GM23338 (cell line): ENCODE results near the gene TEKTIP1. TPM values are rescaled to one million over a fixed set of nuclear protein-coding genes. Genes with fewer than 3 reads are reported as not detected.

Experiments
- ATAC-seq: fragments of 200-7000 bp; cut with Tn5 transposase; 3 replicates; pipeline ENCODE4 v1.9.1; 2020
- DNase-seq: peaks from one replicate; pipeline ENCODE4 v3.0.0-alpha.2; 2015; ENCODE audit warnings: low spot score
- H2AFZ ChIP-seq: fragments of 200-600 bp; sonication (generic); 2 replicates; pipeline ENCODE4 v1.8.0; 2016; ENCODE audit warnings: antibody characterized with exemption, mild to moderate bottlenecking, moderate library complexity
- H3F3A ChIP-seq: fragments of 200-600 bp; sonication (generic); replicated peaks from 2 replicates; pipeline ENCODE4 v1.8.0; 2017; ENCODE audit warnings: antibody characterized with exemption, mixed run types, low read depth
- H3K27ac ChIP-seq: fragments of 200-600 bp; sonication (generic); 2 replicates; pipeline ENCODE4 v1.6.1; 2016; ENCODE audit warnings: low read depth
- H3K27me3 ChIP-seq: fragments of 200-600 bp; sonication (generic); 2 replicates; pipeline ENCODE4 v1.8.0; 2016; ENCODE audit warnings: mild to moderate bottlenecking, mixed run types, moderate library complexity; ENCODE audit not compliant: insufficient read depth
- H3K36me3 ChIP-seq: fragments of 200-600 bp; sonication (generic); 2 replicates; pipeline ENCODE4 v1.8.0; 2016; ENCODE audit warnings: mild to moderate bottlenecking; ENCODE audit not compliant: insufficient read depth
- H3K4me1 ChIP-seq: fragments of 200-600 bp; sonication (generic); 2 replicates; pipeline ENCODE4 v1.8.0; 2016; ENCODE audit warnings: mild to moderate bottlenecking, moderate library complexity; ENCODE audit not compliant: insufficient read depth
- H3K4me2 ChIP-seq: fragments of 200-600 bp; sonication (generic); 2 replicates; pipeline ENCODE4 v1.7.1; 2017; ENCODE audit warnings: mixed run types
- H3K4me3 ChIP-seq: fragments of 200-600 bp; sonication (generic); 2 replicates; pipeline ENCODE4 v1.6.1; 2016; ENCODE audit warnings: mixed run types
- H3K79me2 ChIP-seq: fragments of 200-600 bp; sonication (generic); replicated peaks from 2 replicates; pipeline ENCODE4 v1.8.0; 2017; ENCODE audit warnings: mild to moderate bottlenecking; ENCODE audit not compliant: insufficient read depth
- H3K9me2 ChIP-seq: fragments of 200-600 bp; sonication (generic); 2 replicates; pipeline ENCODE4 v1.8.0; 2017; ENCODE audit not compliant: insufficient read depth
- H4K20me1 ChIP-seq: fragments of 200-600 bp; sonication (generic); replicated peaks from 2 replicates; pipeline ENCODE4 v1.8.0; 2017; ENCODE audit warnings: mild to moderate bottlenecking; ENCODE audit not compliant: insufficient read depth
- H3K27ac Mint-ChIP-seq: 2 replicates; pipeline ENCODE4 v1.8.0; 2020; ENCODE audit warnings: inconsistent platforms, mild to moderate bottlenecking, moderate library complexity, mixed read lengths
- H3K27me3 Mint-ChIP-seq: 3 replicates; pipeline ENCODE4 v1.8.0; 2022; ENCODE audit warnings: low read depth, mild to moderate bottlenecking, moderate library complexity, mixed read lengths, inconsistent platforms; ENCODE audit not compliant: insufficient read depth, poor library complexity
- H3K36me3 Mint-ChIP-seq: 3 replicates; pipeline ENCODE4 v1.8.0; 2021; ENCODE audit warnings: low read depth, mild to moderate bottlenecking, inconsistent platforms, moderate library complexity, mixed read lengths
- H3K4me1 Mint-ChIP-seq: 3 replicates; pipeline ENCODE4 v1.8.0; 2020; ENCODE audit warnings: mild to moderate bottlenecking, inconsistent platforms, mixed read lengths
- H3K4me3 Mint-ChIP-seq: 3 replicates; pipeline ENCODE4 v1.8.0; 2021; ENCODE audit warnings: moderate library complexity, mild to moderate bottlenecking, inconsistent platforms, mixed read lengths
- H3K9me3 Mint-ChIP-seq: 3 replicates; pipeline ENCODE4 v1.8.0; 2020; ENCODE audit warnings: moderate library complexity, mild to moderate bottlenecking, inconsistent platforms, mixed read lengths
- CREB1 ChIP-seq: fragments of 250-450 bp; sonication (Bioruptor Pico); IDR thresholded peaks from 2 replicates; pipeline ENCODE4 v1.5.0; 2020; ENCODE audit warnings: low read depth, mild to moderate bottlenecking, moderate library complexity
- CTCF ChIP-seq, 2 experiments: fragments of 200-600 bp in 1 of 2; sonication (generic) in 1 of 2; conservative IDR thresholded peaks; 2 replicates each; pipeline versions ENCODE4 v1.5.1 to v1.6.1; 2016 to 2017; ENCODE audit warnings: antibody characterized with exemption in 2 of 2, low read depth in 2 of 2, mild to moderate bottlenecking in 2 of 2, moderate library complexity in 1 of 2
- ETS1 ChIP-seq: IDR thresholded peaks from 2 replicates; pipeline ENCODE4 v1.6.1; 2016; ENCODE audit warnings: antibody characterized with exemption
- EZH2 ChIP-seq: fragments of 200-600 bp; sonication (generic); IDR thresholded peaks from one replicate; pipeline ENCODE4 v1.8.0; 2017; ENCODE audit warnings: antibody characterized with exemption, mild to moderate bottlenecking, low read depth; ENCODE audit not compliant: unreplicated experiment
- EZH2phosphoT487 ChIP-seq: fragments of 200-600 bp; sonication (generic); IDR thresholded peaks from one replicate; pipeline ENCODE4 v1.8.1; 2018; ENCODE audit warnings: antibody characterized with exemption; ENCODE audit not compliant: unreplicated experiment
- JUNB ChIP-seq: IDR thresholded peaks from one replicate; pipeline ENCODE4 v1.6.1; 2016; ENCODE audit warnings: antibody characterized with exemption; ENCODE audit not compliant: unreplicated experiment
- NANOG ChIP-seq: IDR thresholded peaks from 2 replicates; pipeline ENCODE4 v1.6.1; 2016; ENCODE audit warnings: antibody characterized with exemption, borderline replicate concordance
- POLR2AphosphoS5 ChIP-seq: IDR thresholded peaks from 2 replicates; pipeline ENCODE4 v1.6.1; 2016; ENCODE audit warnings: antibody characterized with exemption, low read depth
- REST ChIP-seq: IDR thresholded peaks from one replicate; pipeline ENCODE4 v1.6.1; 2018; ENCODE audit warnings: antibody characterized with exemption; ENCODE audit not compliant: unreplicated experiment
- STAT1 ChIP-seq: IDR thresholded peaks from one replicate; pipeline ENCODE4 v1.6.1; 2016; ENCODE audit warnings: antibody characterized with exemption; ENCODE audit not compliant: unreplicated experiment
- ZNF114 ChIP-seq: fragments of 250-450 bp; sonication (Bioruptor Pico); IDR thresholded peaks from 2 replicates; pipeline ENCODE4 v1.5.0; 2020; ENCODE audit warnings: mild to moderate bottlenecking, moderate library complexity
- ZNF331 ChIP-seq: fragments of 250-450 bp; sonication (Bioruptor Pico); IDR thresholded peaks from 2 replicates; pipeline ENCODE4 v1.5.0; 2020; ENCODE audit warnings: low read depth, mild to moderate bottlenecking, moderate library complexity
- ZNF462 ChIP-seq: fragments of 250-450 bp; sonication (Bioruptor Pico); IDR thresholded peaks from 2 replicates; pipeline ENCODE4 v1.5.0; 2020; ENCODE audit warnings: mild to moderate bottlenecking, moderate library complexity
- polyA plus RNA-seq: library from polyadenylated mRNA; unstranded; fragments of >200 nt; fragmentation: Nextera tagmentation; extraction: Ambion mirVana; gene quantifications from 2 replicates; pipeline ENCODE4 v1.2.1, GENCODE V29; 2016
- total RNA-seq: library from RNA; depleted of rRNA; stranded (reverse); fragments of >200 nt; shearing (Covaris generic); gene quantifications from 2 replicates; pipeline ENCODE4 v1.2.3, GENCODE V29; 2014

Gene TEKTIP1
- total and polyA plus RNA-seq, 2 experiments from 2014 or later = not detected

GRCh38 chr19:3497757-3498520 lies 41.0 kb upstream of the TEKTIP1 start:
- Mint-ChIP-seq H3K27ac (no peak overlapping the region), H3K4me1 (peaks cover 9% of the 10 kb centered on the region), H3K36me3 (peaks cover 45% of the 10 kb centered on the region)

More at GRCh38 chr19:3497757-3498520, 41.0 kb upstream of the TEKTIP1 start:
- H3K36me3 ChIP-seq = peaks cover 5% of the 10 kb centered on the region; the same call in 1 of the 2 replicates
- Mint-ChIP-seq H3K9me3 (peaks cover 4% of the 10 kb centered on the region; the same call in 1 of the 3 replicates), H3K27me3 (peaks cover 8% of the 10 kb centered on the region), H3K4me3 (no peak overlapping the region)
- no peak overlapping the region for H3K4me3 ChIP-seq
- no peaks in the 10 kb centered on the region for H3K27me3 ChIP-seq
- H3K4me1 ChIP-seq = peaks cover 9% of the 10 kb centered on the region; the same call in 1 of the 2 replicates
- H3K79me2 ChIP-seq = peaks cover 27% of the 10 kb centered on the region
- TF ChIP-seq POLR2AphosphoS5 = no peak
- TF ChIP-seq EZH2phosphoT487 = no peak
- TF ChIP-seq ETS1 = no peak
- no peak for TF ChIP-seq EZH2
- TF ChIP-seq NANOG = no peak
- no peak for TF ChIP-seq ZNF114 (CRISPR knock-in tag)
- TF ChIP-seq CTCF (conservative IDR thresholded peaks at IDR 0.05; ENCODE audit: low read depth in 2 of 2) = no peak
- no peak for TF ChIP-seq ZNF462 (CRISPR knock-in tag)
- no peak for TF ChIP-seq ZNF331 (CRISPR knock-in tag)
- no peak for TF ChIP-seq REST
- TF ChIP-seq CREB1 (CRISPR knock-in tag) = no peak
- TF ChIP-seq STAT1 = no peak
- TF ChIP-seq JUNB = no peak
- no peak overlapping the region for H2AFZ ChIP-seq
- H3K9me2 ChIP-seq = no peaks in the 10 kb centered on the region
- H3F3A ChIP-seq = 0 out of 2 replicates have a peak, but pooled peaks cover 7% of the 10 kb centered on the region
- no peak for ATAC-seq
- no peak for DNase-seq
- no peak overlapping the region for H3K4me2 ChIP-seq
- no peak overlapping the region for H3K27ac ChIP-seq
- H4K20me1 ChIP-seq = peaks cover 5% of the 10 kb centered on the region; the same call in 1 of the 2 replicates
